GM21390 (cell line): ENCODE measurements around the gene SV2B.
A peak's percentile ranks its signal among the peaks of the same experiment; 100 is the strongest.
"Not testable (repeated sequence)": the region's sequence is repeated elsewhere in the genome, so short reads cannot be mapped to it uniquely, and the experiment has no call there.

ENCODE experiments used
- ATAC-seq: cut with Tn5 transposase; IDR thresholded peaks from one replicate; pipeline ENCODE4 v1.9.1; 2021; ENCODE audit not compliant: unreplicated experiment

The SV2B gene

GRCh38 chr15:91302588-91303439 is 202.8 kb downstream of the SV2B start:
- ATAC-seq, result peak; percentile 81

DNA sequence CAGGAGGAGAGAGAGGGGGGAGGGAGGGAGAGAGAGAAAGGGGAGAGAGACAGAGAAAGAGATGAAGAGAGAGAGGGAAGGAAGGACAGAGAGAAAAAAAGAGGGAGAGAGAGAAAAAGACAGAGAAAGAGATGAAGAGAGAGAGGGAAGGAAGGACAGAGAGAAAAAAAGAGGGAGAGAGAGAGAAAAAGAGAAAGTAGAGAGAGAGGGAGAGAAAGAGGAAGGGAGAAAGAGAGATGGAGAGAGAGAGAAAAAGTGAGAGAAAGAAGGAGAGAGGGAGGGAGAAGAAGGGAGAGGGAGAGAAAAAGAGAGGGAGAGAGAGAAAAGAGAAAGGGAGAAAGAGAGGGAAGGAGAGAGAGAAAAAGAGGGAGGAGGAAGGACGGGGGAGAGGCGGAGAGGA is 204.2 kb downstream of the SV2B start:
- ATAC-seq, result no peak

DNA sequence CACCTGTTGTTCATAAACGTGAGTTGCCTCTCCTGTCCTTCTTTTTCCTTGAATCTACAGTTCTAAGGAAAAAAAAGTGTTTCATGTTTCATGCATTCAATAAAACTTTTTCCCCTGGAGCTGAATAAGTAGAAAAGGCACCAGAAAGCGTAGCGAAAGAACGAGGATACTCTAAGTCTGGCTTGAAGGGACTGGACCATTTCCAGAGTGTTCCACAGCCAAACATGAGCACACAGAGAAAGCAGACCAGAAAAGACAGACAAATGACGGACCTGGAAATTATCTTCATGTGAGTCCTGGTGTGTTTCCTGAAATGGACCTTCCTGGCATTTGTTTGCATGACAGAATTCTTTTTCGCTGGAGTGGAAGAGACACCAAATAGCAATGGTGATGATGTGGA is 204.7 kb downstream of the SV2B start:
- no peak for ATAC-seq

DNA sequence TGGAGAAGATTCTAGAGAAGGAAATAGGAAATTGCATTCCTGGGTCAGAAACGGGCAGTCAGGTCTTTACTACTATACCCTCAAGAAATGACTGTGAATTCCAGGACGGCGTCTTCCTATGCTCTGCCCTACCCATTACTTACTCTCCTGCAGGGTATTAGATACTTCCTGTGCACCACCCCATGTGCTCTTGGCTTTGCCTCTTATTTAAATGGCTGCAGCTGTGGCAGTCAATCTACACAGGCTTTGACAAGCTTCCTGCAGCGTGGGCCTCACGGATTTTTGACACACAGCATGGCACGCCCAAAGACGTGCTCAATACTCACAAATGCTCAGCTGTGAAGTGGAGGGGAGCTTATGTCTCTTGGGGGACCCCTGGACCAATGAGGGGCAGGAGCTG is 206.1 kb downstream of the SV2B start:
- ATAC-seq, result no peak

DNA sequence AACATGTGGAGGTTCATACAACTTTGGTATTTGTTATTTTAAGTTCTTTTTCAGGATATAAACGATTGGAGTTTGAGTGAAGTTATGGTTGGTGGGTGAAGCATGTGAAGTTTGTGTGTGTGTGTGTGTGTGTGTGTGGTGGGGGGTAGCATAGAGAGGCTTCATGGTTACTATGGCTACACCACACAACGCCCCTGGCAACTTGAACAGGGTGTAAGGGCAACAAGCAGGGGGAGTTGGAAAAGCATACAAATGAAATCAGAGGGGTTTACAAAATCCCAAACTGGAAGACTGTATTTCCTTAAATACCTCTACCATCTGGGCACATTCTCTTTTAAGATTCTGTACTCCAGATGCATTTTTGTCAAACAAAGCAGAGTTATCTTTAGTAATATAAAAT is 207.5 kb downstream of the SV2B start:
- ATAC-seq, result no peak

DNA sequence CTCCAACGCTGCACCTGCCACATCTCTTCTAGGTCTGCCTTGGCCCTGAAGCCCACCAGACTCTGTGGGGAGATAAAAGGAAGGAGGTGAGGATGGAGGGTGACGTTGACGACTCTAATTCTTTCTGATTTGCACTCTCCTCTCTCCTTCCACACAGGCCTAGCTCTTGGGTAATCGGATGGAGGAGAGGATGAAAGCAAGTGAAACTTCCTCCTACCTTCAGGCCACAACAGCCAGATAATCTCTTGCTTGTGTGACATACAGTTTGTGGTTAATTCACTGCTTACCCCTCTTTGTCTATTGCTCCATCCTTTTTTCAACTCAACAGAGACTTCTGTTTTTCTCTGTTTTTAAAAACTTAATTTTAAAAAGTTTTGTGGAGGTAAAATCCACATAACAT is 208.1 kb downstream of the SV2B start:
- ATAC-seq, result no peak

DNA sequence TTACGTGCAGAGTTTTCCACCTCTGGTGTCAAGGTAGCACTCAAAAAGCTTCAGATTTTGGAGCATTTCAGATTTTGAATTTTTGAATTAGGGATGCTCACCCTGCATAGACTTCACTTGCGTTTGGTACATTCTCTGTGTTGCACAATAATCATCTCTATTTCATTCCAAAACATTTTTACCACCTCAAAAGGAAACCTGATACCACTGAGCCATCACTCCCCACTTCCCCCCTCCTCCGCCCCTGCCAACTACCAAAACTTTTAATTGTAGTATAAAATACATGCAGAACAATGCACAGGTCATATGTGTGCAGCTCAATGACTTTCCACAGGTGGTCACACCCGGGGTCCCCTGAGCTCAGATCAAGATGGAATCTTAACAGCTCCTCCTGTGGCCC is 208.8 kb downstream of the SV2B start:
- ATAC-seq, result no peak

GRCh38 chr15:91311986-91312385 is 211.9 kb downstream of the SV2B start:
- ATAC-seq, result no peak

DNA sequence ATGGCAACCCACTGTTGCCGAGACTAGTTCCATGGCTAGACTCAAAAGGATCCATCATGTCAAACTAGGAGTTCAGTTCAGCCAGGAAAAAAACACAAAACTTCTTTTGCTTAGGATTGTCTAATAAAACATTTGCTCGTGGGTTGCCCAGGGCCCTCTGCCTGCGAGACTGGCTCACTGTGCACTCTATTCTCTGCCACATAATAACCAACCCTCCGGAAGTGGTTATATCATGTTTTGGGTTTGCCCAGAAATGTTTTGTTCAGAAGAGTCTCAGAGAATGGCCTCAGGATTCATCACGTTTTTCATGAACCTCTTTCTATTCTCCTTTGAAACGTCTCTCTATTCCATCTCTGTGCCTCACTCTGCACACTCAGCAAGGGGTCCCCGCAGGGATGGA is 216.1 kb downstream of the SV2B start:
- ATAC-seq, result no peak

DNA sequence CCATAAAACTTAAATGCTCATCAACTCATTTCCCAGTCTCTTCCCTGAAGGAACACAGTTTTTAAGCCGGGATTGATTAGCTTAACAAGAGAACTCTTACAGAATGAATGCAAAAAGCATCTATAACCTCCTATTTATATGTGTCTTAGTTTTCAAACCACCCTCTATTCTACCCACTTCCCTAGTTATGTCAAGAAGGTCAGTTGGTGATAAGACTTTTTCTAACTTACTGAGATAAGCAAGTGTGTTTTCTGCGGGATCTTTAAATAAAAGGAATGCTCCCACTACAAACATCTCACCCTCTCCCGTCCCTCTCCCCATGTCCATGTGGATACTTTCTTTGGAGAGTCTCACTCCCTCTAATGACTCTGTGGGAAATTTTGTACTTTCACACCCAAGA is 218.5 kb downstream of the SV2B start:
- ATAC-seq, result no peak

GRCh38 chr15:91318931-91319330 is 218.9 kb downstream of the SV2B start:
- ATAC-seq, result no peak

GRCh38 chr15:91319371-91320059 is 219.5 kb downstream of the SV2B start:
- no peak for ATAC-seq

- ATAC-seq, result no peak
Observed at GRCh38 chr15:91320101-91320500, 220.0 kb downstream of the SV2B start.

GRCh38 chr15:91329914-91330313 is 229.9 kb downstream of the SV2B start:
- ATAC-seq, result no peak

GRCh38 chr15:91331581-91331980 is 231.5 kb downstream of the SV2B start:
- ATAC-seq, result no peak

- ATAC-seq, result no peak
Observed at GRCh38 chr15:91335702-91336101, 235.6 kb downstream of the SV2B start.

- ATAC-seq, result no peak
Observed at GRCh38 chr15:91336687-91337086, 236.6 kb downstream of the SV2B start.

GRCh38 chr15:91338766-91339165 is 238.7 kb downstream of the SV2B start:
- no peak for ATAC-seq

GRCh38 chr15:91342097-91342496 is 242.0 kb downstream of the SV2B start:
- no peak for ATAC-seq

- not testable (repeated sequence) for ATAC-seq
Observed at GRCh38 chr15:91344912-91345311, 244.9 kb downstream of the SV2B start.

- no peak for ATAC-seq
Observed at GRCh38 chr15:91345736-91346135, 245.7 kb downstream of the SV2B start.

GRCh38 chr15:91346259-91346658 is 246.2 kb downstream of the SV2B start:
- ATAC-seq, result no peak
